K562 treated with DMSO at 1 percent for 4 hours (cell line): Measurements from ENCODE around the gene NOTCH4. TPM values are rescaled to one million over a fixed set of nuclear protein-coding genes. Genes with fewer than 3 reads are reported as not detected.

ENCODE experiments used
- total RNA-seq: library from RNA; unstranded; fragments of 300-600 nt; gene quantifications from 2 replicates; pipeline ENCODE4 v1.2.3, GENCODE V29; 2022; ENCODE audit not compliant: insufficient read depth

The NOTCH4 gene
- total RNA-seq: 2.3 TPM in 2 replicates

GRCh38 chr6:32223258-32224235 lies at the start of gene NOTCH4:
Gene NOTCH4 (minus strand): TSS chr6:32224067. CDS start chr6:32223928, 139 bp downstream.

GRCh38 chr6:32192608-32193039 lies 31.2 kb downstream of the NOTCH4 start, which contains the start of gene GPSM3:
Gene GPSM3 (minus strand): TSS chr6:32192643. CDS start chr6:32192513, 130 bp downstream.

GRCh38 chr6:32190054-32190851 lies 33.6 kb downstream of the NOTCH4 start, which contains the start of gene PBX2:
Gene PBX2 (minus strand): TSS chr6:32190202. CDS start chr6:32189915, 287 bp downstream.

GRCh38 chr6:32184084-32184640 lies 39.7 kb downstream of the NOTCH4 start, which contains the start of gene AGER:
Gene AGER (minus strand): TSS chr6:32184253. CDS start chr6:32184222, 31 bp downstream.

GRCh38 chr6:32177788-32178546 lies 45.9 kb downstream of the NOTCH4 start, which contains the start of gene RNF5:
Gene RNF5 (plus strand): TSS chr6:32178405. CDS start chr6:32178512, 107 bp downstream.

GRCh38 chr6:32175711-32176475 lies 48.0 kb downstream of the NOTCH4 start, which contains the start of gene AGPAT1:
Gene AGPAT1 (minus strand): TSS chr6:32176084. CDS start chr6:32171496, 4,588 bp downstream.

GRCh38 chr6:32164295-32164694 lies 59.6 kb downstream of the NOTCH4 start, which contains the start of gene EGFL8:
Gene EGFL8 (plus strand): TSS chr6:32164595. CDS start chr6:32166166, 1,571 bp downstream.

GRCh38 chr6:32153564-32154513 lies 70.0 kb downstream of the NOTCH4 start, which contains the start of gene PPT2:
Gene PPT2 (plus strand): TSS chr6:32154141. CDS start chr6:32154595, 454 bp downstream.

GRCh38 chr6:32151863-32152768 lies 71.8 kb downstream of the NOTCH4 start, which contains the start of gene PRRT1:
Gene PRRT1 (minus strand): TSS chr6:32151939. CDS start chr6:32151827, 112 bp downstream.

Other genes starting within 250 kb of the NOTCH4 start
- 4.3 and 10.0 TPM in 2 replicates for gene C4A, start 242.0 kb downstream of the NOTCH4 start, total RNA-seq
- 3.6 and 8.2 TPM in 2 replicates for gene C4B, start 209.3 kb downstream of the NOTCH4 start, total RNA-seq
- gene CYP21A2, start 185.7 kb downstream of the NOTCH4 start, total RNA-seq: 0.98 and 1.1 TPM in 2 replicates
- gene TNXB, start 114.7 kb downstream of the NOTCH4 start, total RNA-seq: 22.0 and 35.7 TPM in 2 replicates
- 120 and 128 TPM in 2 replicates for gene ATF6B, start 95.8 kb downstream of the NOTCH4 start, total RNA-seq
- gene FKBPL, start 93.8 kb downstream of the NOTCH4 start, total RNA-seq: 11.5 and 15.9 TPM in 2 replicates
- 2.9 and 6.5 TPM in 2 replicates for gene PRRT1, start 72.1 kb downstream of the NOTCH4 start, total RNA-seq
- gene PPT2, start 69.9 kb downstream of the NOTCH4 start, total RNA-seq: 38.0 and 64.2 TPM in 2 replicates
- gene EGFL8, start 59.5 kb downstream of the NOTCH4 start, total RNA-seq: 8.0 and 27.8 TPM in 2 replicates
- gene AGPAT1, start 48.0 kb downstream of the NOTCH4 start, total RNA-seq: 119 and 131 TPM in 2 replicates
- gene RNF5, start 45.7 kb downstream of the NOTCH4 start, total RNA-seq: 263 and 269 TPM in 2 replicates
- 7.3 and 8.0 TPM in 2 replicates for gene AGER, start 39.8 kb downstream of the NOTCH4 start, total RNA-seq
- gene PBX2, start 33.9 kb downstream of the NOTCH4 start, total RNA-seq: 58.1 and 74.9 TPM in 2 replicates
- gene GPSM3, start 31.4 kb downstream of the NOTCH4 start, total RNA-seq: 67.6 and 81.7 TPM in 2 replicates
- not detected in 2 replicates for gene TSBP1, start 147.8 kb upstream of the NOTCH4 start, total RNA-seq
- gene BTNL2, start 183.1 kb upstream of the NOTCH4 start, total RNA-seq: not detected in 2 replicates
- not detected in 2 replicates for gene HLA-DRA, start 215.8 kb upstream of the NOTCH4 start, total RNA-seq